ENCODE data around the gene SLC35G1. TPM values are rescaled to one million over a fixed set of nuclear protein-coding genes. Genes with fewer than 3 reads are reported as not detected.
A peak's percentile ranks its signal among the peaks of the same experiment; 100 is the strongest.

SLC35G1 gene
- total RNA-seq, 2 donors from 2014 or later = 13.4 TPM

DNA sequence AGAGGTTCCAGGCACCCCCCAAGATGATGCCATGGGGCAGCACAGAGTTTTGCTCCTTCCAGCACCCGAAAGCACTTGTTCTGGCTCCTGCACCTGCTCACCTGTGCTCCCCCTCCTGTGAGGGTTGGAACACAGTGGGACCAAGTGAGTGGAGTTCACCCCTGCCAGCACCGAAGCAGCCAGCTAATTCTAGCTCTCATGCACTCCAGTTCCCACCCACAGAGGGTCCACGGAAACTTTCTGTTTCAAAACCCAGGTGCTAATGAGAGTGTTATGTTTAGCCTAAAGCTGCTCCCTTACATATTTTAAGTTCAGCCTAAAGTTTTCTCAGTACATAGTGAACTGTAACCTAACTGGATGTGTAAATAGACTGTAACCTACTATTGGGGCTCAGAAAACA lies 42.6 kb upstream of the SLC35G1 start:
- Histone ChIP-seq H3K9me3 (no peaks in the 10 kb centered on the region), H3K4me1 (no peaks in the 10 kb centered on the region), H3K36me3 (no peaks in the 10 kb centered on the region), H3K9ac (ENCODE audit: low read depth in 2 of 2, low read length in 2 of 2) (no peak overlapping the region), H3K4me3 (no peak overlapping the region), H3K27me3 (no peaks in the 10 kb centered on the region), H3K27ac (no peak overlapping the region)
- no peak for TF ChIP-seq CTCF (IDR thresholded peaks at IDR 0.05)
- DNase-seq = no peak
- intact Hi-C loops (cut with DNase I) = no loop called here

DNA sequence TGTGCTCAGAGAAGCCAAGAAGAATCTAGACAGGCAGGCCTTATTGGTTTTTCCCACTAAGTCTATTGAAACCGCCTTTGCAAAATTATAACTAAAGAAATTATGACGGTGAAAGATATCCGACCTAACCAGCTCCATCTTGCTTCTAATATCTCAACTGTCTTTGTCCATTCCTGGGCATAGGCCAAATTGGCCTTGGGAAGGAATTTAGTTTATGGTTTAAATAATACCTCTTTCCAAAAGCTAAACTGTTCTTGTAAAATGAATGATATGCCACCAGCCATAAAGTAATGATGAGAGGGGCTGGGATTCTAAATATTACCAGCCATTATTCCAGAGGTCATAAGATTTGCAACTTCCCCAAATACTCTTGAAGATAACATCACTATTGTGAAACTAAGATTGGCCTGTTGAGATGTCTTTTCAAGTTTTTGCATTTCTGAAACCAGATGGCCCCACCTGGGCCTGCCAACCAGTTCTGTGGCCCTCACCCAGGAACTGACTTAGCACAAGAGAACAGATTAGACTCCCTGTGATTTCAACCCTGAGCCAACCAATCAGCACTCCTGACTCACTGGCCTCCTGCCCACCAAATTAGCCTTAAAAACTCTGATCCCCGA lies 41.2 kb upstream of the SLC35G1 start:
- TF ChIP-seq CTCF (IDR thresholded peaks at IDR 0.05) = no peak
- Histone ChIP-seq H3K9ac (ENCODE audit: low read depth in 2 of 2, low read length in 2 of 2) (no peak overlapping the region), H3K36me3 (no peaks in the 10 kb centered on the region), H3K27ac (no peak overlapping the region), H3K9me3 (no peaks in the 10 kb centered on the region), H3K27me3 (no peaks in the 10 kb centered on the region), H3K4me3 (no peak overlapping the region), H3K4me1 (no peaks in the 10 kb centered on the region)
- intact Hi-C loops (cut with DNase I) = no loop called here
- DNase-seq = no peak

DNA sequence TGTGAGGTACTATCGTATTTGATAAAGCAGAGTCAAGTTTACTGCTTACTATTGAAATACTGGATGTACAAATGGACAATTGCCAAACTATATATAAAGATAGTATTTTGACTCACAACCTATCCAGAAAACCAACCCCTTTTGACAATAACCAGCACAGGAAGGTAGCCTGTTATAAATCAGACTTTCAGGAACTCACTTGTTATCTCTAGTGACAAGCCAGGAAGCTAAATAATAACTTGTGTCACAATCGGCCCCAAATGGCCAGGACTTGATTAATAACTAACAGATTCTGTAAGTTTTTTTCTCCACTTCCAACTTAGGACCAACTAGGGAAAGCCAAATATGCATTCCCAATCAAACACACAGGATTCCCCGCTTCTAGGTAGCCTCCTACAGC lies 38.8 kb upstream of the SLC35G1 start:
- no peak overlapping the region for H3K27ac ChIP-seq

GRCh38 chr10:93856349-93857145 lies 37.2 kb upstream of the SLC35G1 start:
- no peak for TF ChIP-seq CTCF (IDR thresholded peaks at IDR 0.05)
- Histone ChIP-seq H3K9me3 (no peaks in the 10 kb centered on the region), H3K27me3 (no peaks in the 10 kb centered on the region), H3K9ac (ENCODE audit: low read depth in 2 of 2, low read length in 2 of 2) (no peak overlapping the region), H3K36me3 (no peaks in the 10 kb centered on the region), H3K4me3 (no peak overlapping the region), H3K4me1 (no peaks in the 10 kb centered on the region), H3K27ac (no peak overlapping the region)
- no peak for DNase-seq
- intact Hi-C loops (cut with DNase I) = no loop called here

More for the DNA sequence above, 38.8 kb upstream of the SLC35G1 start:
- intact Hi-C loops (cut with DNase I) = no loop called here
- TF ChIP-seq CTCF (IDR thresholded peaks at IDR 0.05) = no peak
- no peaks in the 10 kb centered on the region for H3K9me3 ChIP-seq
- no peak for DNase-seq
- H3K4me3 ChIP-seq = no peak overlapping the region
- H3K9ac ChIP-seq (ENCODE audit: low read depth in 2 of 2, low read length in 2 of 2) = no peak overlapping the region
- no peaks in the 10 kb centered on the region for H3K36me3 ChIP-seq
- no peaks in the 10 kb centered on the region for H3K4me1 ChIP-seq
- H3K27me3 ChIP-seq = no peaks in the 10 kb centered on the region

DNA sequence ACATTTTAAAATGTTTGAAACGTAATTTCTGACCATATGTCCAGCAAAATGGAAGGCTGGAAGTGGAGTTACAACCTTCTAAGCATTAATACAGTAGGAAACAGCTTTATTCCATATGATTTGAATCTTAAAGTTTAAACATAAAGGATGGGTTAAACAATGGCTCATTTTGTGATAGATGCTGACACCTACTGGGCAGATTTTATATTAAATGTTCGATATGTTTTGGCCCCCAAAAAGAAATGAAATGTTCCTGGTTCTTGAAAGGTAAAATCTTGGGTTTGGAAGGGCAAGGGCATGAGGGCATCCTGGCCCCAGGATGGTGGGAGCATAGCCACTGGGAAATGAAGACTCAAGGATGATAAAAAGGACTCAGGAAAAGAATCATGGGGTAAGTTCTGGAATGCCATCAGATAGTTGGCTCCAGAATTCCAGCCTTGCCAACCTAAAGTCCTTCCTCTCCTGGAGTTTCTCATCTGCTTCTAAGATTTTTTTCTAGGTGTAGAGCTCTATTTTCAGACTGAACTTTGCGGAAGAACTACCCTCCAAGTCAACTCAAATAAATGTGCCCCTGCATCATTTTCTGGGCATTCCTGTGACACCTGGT lies 34.6 kb upstream of the SLC35G1 start:
- Histone ChIP-seq H3K27ac (no peak overlapping the region), H3K27me3 (no peaks in the 10 kb centered on the region), H3K36me3 (no peaks in the 10 kb centered on the region), H3K4me3 (no peak overlapping the region), H3K9ac (ENCODE audit: low read depth in 2 of 2, low read length in 2 of 2) (no peak overlapping the region), H3K4me1 (no peaks in the 10 kb centered on the region), H3K9me3 (no peaks in the 10 kb centered on the region)
- peak; percentile 21 for TF ChIP-seq CTCF (IDR thresholded peaks at IDR 0.05)
- DNase-seq = no peak
- intact Hi-C loops (cut with DNase I) = no loop called here

All from colonic mucosa (tissue), 4 donors.